Activated naive CD4-positive, alpha-beta T cell treated with anti-CD3 and anti-CD28 coated beads for 36 hours (primary cell): Measurements from ENCODE around the gene TUBB6. TPM values are rescaled to one million over a fixed set of nuclear protein-coding genes. Genes with fewer than 3 reads are reported as not detected.

ENCODE experiments used
- CTCF ChIA-PET: fragments of 350-600 bp; sonication (Branson Sonifier 250); formaldehyde crosslinking; loops from one replicate; lab custom pipeline; 2021; ENCODE audit warnings: antibody characterized with exemption; lab: Charles Lee
- DNase-seq: peaks from one replicate; pipeline ENCODE4 v3.0.0-alpha.2; 2020
- H3K27ac Mint-ChIP-seq: one replicate; pipeline ENCODE4 v1.8.0; 2021; ENCODE audit warnings: mild to moderate bottlenecking, mixed read lengths
- H3K27me3 Mint-ChIP-seq: one replicate; pipeline ENCODE4 v1.8.0; 2021; ENCODE audit warnings: low read depth, mixed read lengths
- H3K36me3 Mint-ChIP-seq: one replicate; pipeline ENCODE4 v1.8.0; 2021; ENCODE audit warnings: low read depth, mixed read lengths
- H3K4me1 Mint-ChIP-seq: one replicate; pipeline ENCODE4 v1.8.0; 2021; ENCODE audit warnings: low read depth, mixed read lengths
- H3K4me3 Mint-ChIP-seq: one replicate; pipeline ENCODE4 v1.8.0; 2021; ENCODE audit warnings: mild to moderate bottlenecking, moderate library complexity, mixed read lengths
- H3K9me3 Mint-ChIP-seq: one replicate; pipeline ENCODE4 v1.8.0; 2021; ENCODE audit warnings: mixed read lengths
- intact Hi-C: fragments of 100-400 bp; cut with micrococcal nuclease; formaldehyde crosslinking; loops from one replicate; pipeline ENCODE4 v1.15.1; 2023
- total RNA-seq, 2 experiments: library from RNA; stranded (reverse); gene quantifications; one replicate each; pipeline ENCODE4 v1.2.3, GENCODE V29; 2021

TUBB6 gene
- total RNA-seq = 1 to 10 TPM; 2.6 to 2.7 TPM

GRCh38 chr18:12307701-12308385 lies at the start of gene TUBB6:
TSS of gene TUBB6 (plus strand) at chr18:12308241. CDS start at chr18:12308293, 52 bp downstream.
- H3K27me3 Mint-ChIP-seq = peaks cover 43% of the 10 kb centered on the region
- H3K9me3 Mint-ChIP-seq = peaks cover 3% of the 10 kb centered on the region
- peak; percentile 30 for DNase-seq
- CTCF ChIA-PET = interaction anchor here (1.0 kb wide), 1 partner anchor 20 kb away, joined by 3 read pairs; no protein-coding TSS in a partner anchor
- peak within 1 kb of the TSS; percentile 72 for H3K4me3 Mint-ChIP-seq
- intact Hi-C loops = loop anchor here (2.0 kb wide), 1 partner anchor 69 kb away; the partner anchor contains the start of gene AFG3L2
- peaks cover 10% of the 10 kb centered on the region for H3K4me1 Mint-ChIP-seq
- H3K36me3 Mint-ChIP-seq = no peaks in the 10 kb centered on the region
- H3K27ac Mint-ChIP-seq = no peak within 1 kb of the TSS

GRCh38 chr18:12258719-12259705 lies 49.0 kb upstream of the TUBB6 start:
- intact Hi-C loops = no loop called here
- Mint-ChIP-seq H3K36me3 (no peaks in the 10 kb centered on the region), H3K4me3 (no peak overlapping the region), H3K27me3 (peaks cover 21% of the 10 kb centered on the region), H3K9me3 (no peaks in the 10 kb centered on the region), H3K27ac (no peak overlapping the region), H3K4me1 (no peaks in the 10 kb centered on the region)
- no peak for DNase-seq
- CTCF ChIA-PET = interaction anchor here (0.7 kb wide), 1 partner anchor 536 kb away, joined by 3 read pairs; no protein-coding TSS in a partner anchor

GRCh38 chr18:12262748-12263147 lies 45.3 kb upstream of the TUBB6 start:
- Mint-ChIP-seq H3K4me1 (no peaks in the 10 kb centered on the region), H3K4me3 (no peak overlapping the region), H3K36me3 (no peaks in the 10 kb centered on the region), H3K9me3 (no peaks in the 10 kb centered on the region), H3K27ac (no peak overlapping the region), H3K27me3 (peaks cover 5% of the 10 kb centered on the region)
- no peak for DNase-seq
- CTCF ChIA-PET = no interaction called here
- intact Hi-C loops = no loop called here

- intact Hi-C loops = no loop called here
Measured at GRCh38 chr18:12264864-12265263, 43.2 kb upstream of the TUBB6 start.

GRCh38 chr18:12271376-12272235 lies 36.4 kb upstream of the TUBB6 start:
- H3K27me3 Mint-ChIP-seq = peaks cover 2% of the 10 kb centered on the region
- no peaks in the 10 kb centered on the region for H3K4me1 Mint-ChIP-seq
- CTCF ChIA-PET = interaction anchor here (0.6 to 2.3 kb wide), 14 partner anchors 9 to 653 kb away, joined by 3 to 9 read pairs (median 3); no protein-coding TSS in a partner anchor
- H3K9me3 Mint-ChIP-seq = no peaks in the 10 kb centered on the region
- H3K36me3 Mint-ChIP-seq = no peaks in the 10 kb centered on the region
- intact Hi-C loops = loop anchor here (5.0 kb wide), 1 partner anchor 386 kb away; the partner anchor contains the start of gene SPIRE1
- no peak overlapping the region for H3K27ac Mint-ChIP-seq
- peak overlapping the region; percentile 64 for H3K4me3 Mint-ChIP-seq
- DNase-seq = peak; percentile 68

More at GRCh38 chr18:12264864-12265263, 43.2 kb upstream of the TUBB6 start:
- Mint-ChIP-seq H3K27ac (no peak overlapping the region), H3K9me3 (no peaks in the 10 kb centered on the region), H3K4me1 (no peaks in the 10 kb centered on the region), H3K4me3 (no peak overlapping the region), H3K36me3 (no peaks in the 10 kb centered on the region), H3K27me3 (peaks cover 3% of the 10 kb centered on the region)
- CTCF ChIA-PET = interaction anchor here (1.0 kb wide), 1 partner anchor 63 kb away, joined by 3 read pairs; no protein-coding TSS in a partner anchor
- DNase-seq = no peak

- no peak overlapping the region for H3K4me3 Mint-ChIP-seq
- intact Hi-C loops = loop anchor here (5.0 kb wide), 1 partner anchor 383 kb away; the partner anchor contains the start of gene SPIRE1
- CTCF ChIA-PET = no interaction called here
- DNase-seq = no peak
- no peaks in the 10 kb centered on the region for H3K9me3 Mint-ChIP-seq
- H3K27ac Mint-ChIP-seq = no peak overlapping the region
- H3K4me1 Mint-ChIP-seq = no peaks in the 10 kb centered on the region
- peaks cover 2% of the 10 kb centered on the region for H3K27me3 Mint-ChIP-seq
- H3K36me3 Mint-ChIP-seq = no peaks in the 10 kb centered on the region
Measured at GRCh38 chr18:12274793-12275192, 33.2 kb upstream of the TUBB6 start.

- DNase-seq = no peak
- Mint-ChIP-seq H3K27me3 (peaks cover 2% of the 10 kb centered on the region), H3K4me1 (no peaks in the 10 kb centered on the region), H3K27ac (no peak overlapping the region), H3K9me3 (no peaks in the 10 kb centered on the region), H3K4me3 (no peak overlapping the region), H3K36me3 (no peaks in the 10 kb centered on the region)
- intact Hi-C loops = no loop called here
- CTCF ChIA-PET = interaction anchor here (0.6 kb wide), 1 partner anchor 13 kb away, joined by 3 read pairs; no protein-coding TSS in a partner anchor
Measured at GRCh38 chr18:12276736-12277554, 31.1 kb upstream of the TUBB6 start.

GRCh38 chr18:12278215-12278671 lies 29.8 kb upstream of the TUBB6 start:
- peaks cover 2% of the 10 kb centered on the region for H3K27me3 Mint-ChIP-seq
- H3K4me1 Mint-ChIP-seq = no peaks in the 10 kb centered on the region

GRCh38 chr18:12278741-12279682 lies 29.0 kb upstream of the TUBB6 start:
- CTCF ChIA-PET = interaction anchor here (0.7 to 1.6 kb wide), 2 partner anchors 7 to 13 kb away, joined by 5 to 9 read pairs; no protein-coding TSS in a partner anchor
- DNase-seq = no peak
- no peak overlapping the region for H3K27ac Mint-ChIP-seq
- no peak overlapping the region for H3K4me3 Mint-ChIP-seq
- H3K4me1 Mint-ChIP-seq = no peaks in the 10 kb centered on the region
- no peaks in the 10 kb centered on the region for H3K36me3 Mint-ChIP-seq
- no peaks in the 10 kb centered on the region for H3K27me3 Mint-ChIP-seq
- intact Hi-C loops = no loop called here
- H3K9me3 Mint-ChIP-seq = no peaks in the 10 kb centered on the region

More at GRCh38 chr18:12278215-12278671, 29.8 kb upstream of the TUBB6 start:
- H3K36me3 Mint-ChIP-seq = no peaks in the 10 kb centered on the region
- no peak overlapping the region for H3K27ac Mint-ChIP-seq
- no peaks in the 10 kb centered on the region for H3K9me3 Mint-ChIP-seq
- intact Hi-C loops = no loop called here
- no peak for DNase-seq
- H3K4me3 Mint-ChIP-seq = no peak overlapping the region
- CTCF ChIA-PET = interaction anchor here (0.7 kb wide), 1 partner anchor 14 kb away, joined by 5 read pairs; no protein-coding TSS in a partner anchor
